Spleen (tissue), 11 donors: Measurements from ENCODE around the gene OLFML3. TPM values are rescaled to one million over a fixed set of nuclear protein-coding genes. Genes with fewer than 3 reads are reported as not detected.
A peak's percentile ranks its signal among the peaks of the same experiment; 100 is the strongest.

Experiments used
- DNase-seq: peaks from one replicate; pipeline ENCODE4 v3.0.0-alpha.2; 2020
- H3K27ac ChIP-seq, 8 donors: fragments of 200-600 bp; sonication (generic) in 7 of 8; 1 replicate in 4 of 8; 2 replicates in 4 of 8; pipeline versions ENCODE4 v1.5.0 to v1.8.0; 2016 to 2021; ENCODE audit warnings: inconsistent platforms in 4 of 8, mild to moderate bottlenecking in 4 of 8, moderate library complexity in 1 of 8
- H3K27me3 ChIP-seq, 7 donors: fragments of 200-600 bp; sonication (generic) in 6 of 7; replicated peaks in 1 of 7; 1 replicate in 4 of 7; 2 replicates in 3 of 7; pipeline versions ENCODE4 v1.5.0 to v1.8.0; 2016 to 2021; ENCODE audit warnings: inconsistent platforms in 3 of 7, mild to moderate bottlenecking in 1 of 7
- H3K36me3 ChIP-seq, 6 donors: fragments of 200-600 bp; sonication (generic) in 5 of 6; 1 replicate in 4 of 6; 2 replicates in 2 of 6; pipeline versions ENCODE4 v1.5.0 to v1.8.0; 2016 to 2021; ENCODE audit warnings: inconsistent platforms in 2 of 6
- H3K4me1 ChIP-seq, 6 donors: fragments of 200-600 bp; sonication (generic) in 5 of 6; 1 replicate in 3 of 6; 2 replicates in 3 of 6; pipeline versions ENCODE4 v1.5.0 to v1.8.0; 2016 to 2021; ENCODE audit warnings: inconsistent platforms in 3 of 6
- H3K4me3 ChIP-seq, 8 donors: fragments of 200-600 bp; sonication (generic) in 7 of 8; 1 replicate in 4 of 8; 2 replicates in 4 of 8; pipeline versions ENCODE4 v1.5.0 to v1.8.0; 2016 to 2021; ENCODE audit warnings: inconsistent platforms in 4 of 8, mild to moderate bottlenecking in 4 of 8, moderate library complexity in 2 of 8
- H3K9me3 ChIP-seq, 8 donors: fragments of 200-600 bp; sonication (generic) in 7 of 8; 1 replicate in 4 of 8; 2 replicates in 4 of 8; pipeline versions ENCODE4 v1.5.0 to v1.8.0; 2016 to 2021; ENCODE audit warnings: inconsistent platforms in 4 of 8
- CTCF ChIP-seq, 11 experiments: fragments of 200-600 bp in 7 of 11; fragments of 450-650 bp in 4 of 11; sonication (generic) in 4 of 11; IDR thresholded peaks in 8 of 11; conservative IDR thresholded peaks in 3 of 11; 1 replicate in 7 of 11; 2 replicates in 4 of 11; pipeline versions ENCODE4 v1.4.0 to v1.8.0; 2016 to 2021; ENCODE audit warnings: antibody characterized with exemption in 11 of 11, inconsistent platforms in 4 of 11, mild to moderate bottlenecking in 1 of 11
- POLR2A ChIP-seq, 3 donors: fragments of 450-650 bp; IDR thresholded peaks; one replicate each; pipeline ENCODE4 v1.5.1; 2017; ENCODE audit warnings: antibody characterized with exemption in 3 of 3, mild to moderate bottlenecking in 1 of 3
- POLR2AphosphoS5 ChIP-seq, 3 donors: sonication (generic); formaldehyde crosslinking; IDR thresholded peaks; one replicate each; pipeline ENCODE4 v1.5.1; 2017; ENCODE audit warnings: antibody characterized with exemption in 3 of 3
- WGBS, 5 donors: extraction: QIAGEN DNeasy Blood & Tissue Kit in 3 of 5; methylation state at CpG; one replicate each; pipeline versions ENCODE4 v1.1.5 to v1.1.7; 2013 to 2018; 5-methylcytosine and 5-hydroxymethylcytosine counted together
- intact Hi-C: fragments of 100-400 bp; cut with DNase I; formaldehyde crosslinking; loops from one replicate; pipeline ENCODE4 v1.15.0; 2023; ENCODE audit warnings: low total_unique reads
- polyA plus RNA-seq, 3 donors: library from polyadenylated mRNA; stranded (reverse); fragments of 200-250 nt; gene quantifications; one replicate each; pipeline ENCODE4 v1.2.1, GENCODE V29; 2013
- total RNA-seq, 7 donors: library from RNA; depleted of rRNA in 3 of 7; stranded (reverse); fragments of >200 nt in 3 of 7; fragmentation: NEBNext Ultra II Directional in 4 of 7; extraction: Animal tissue kit (Norgen Biotek cat#: 25700) in 4 of 7; gene quantifications; one replicate each; pipeline versions ENCODE4 v1.1.0 to v1.2.1, GENCODE V29; 2016 to 2021
- donor health status: healthy with polysubstance abuse.
- donor health status: DM: no; HTN: no; CAD: no; lungs with moderate emphysema.
- donor health status: DM: no; HTN: no; CAD: no.
- donor health status: Bipolar disorder and iron deficiency.
- donor health status: healthy.
- donor health status: DM: no; HTN: no; CAD: no.
- donor health status: DM: yes; HTN: yes; CAD: no.

OLFML3 gene
- total and polyA plus RNA-seq, 10 donors = 1.2 to 10.9 (median 5.1) TPM

GRCh38 chr1:113949007-113949406, 30.3 kb upstream of the OLFML3 start:
- peaks cover 0 to 29% (median 2%) of the 10 kb centered on the region in 6 donors for H3K36me3 ChIP-seq
- no peaks in the 10 kb centered on the region for H3K9me3 ChIP-seq
- WGBS, 5 donors = 91 to 100% (median 93%) methylated on average over 5 of the region's 5 CpGs
- no peak overlapping the region for H3K4me3 ChIP-seq
- H3K27ac ChIP-seq = peak overlapping the region in 3 of 8 donors; percentile 64 to 74 (median 67)
- no peaks in the 10 kb centered on the region for H3K27me3 ChIP-seq
- no peak for DNase-seq
- peaks cover 18 to 97% (median 36%) of the 10 kb centered on the region in 6 donors for H3K4me1 ChIP-seq
- intact Hi-C loops = no loop called here
- TF ChIP-seq POLR2AphosphoS5 (IDR thresholded peaks at IDR 0.05) (no peak), POLR2A (IDR thresholded peaks at IDR 0.05) (no peak), CTCF (IDR thresholded peaks at IDR 0.05 in 8 of 11, conservative IDR thresholded peaks at IDR 0.05 in 3 of 11) (peak in 2 of 11 experiments; percentile 24 to 34)

GRCh38 chr1:113950908-113951307, 28.4 kb upstream of the OLFML3 start:
- intact Hi-C loops = no loop called here
- TF ChIP-seq POLR2A (IDR thresholded peaks at IDR 0.05) (no peak), POLR2AphosphoS5 (IDR thresholded peaks at IDR 0.05) (no peak), CTCF (IDR thresholded peaks at IDR 0.05 in 8 of 11, conservative IDR thresholded peaks at IDR 0.05 in 3 of 11) (no peak)
- H3K27ac ChIP-seq = no peak overlapping the region
- H3K4me3 ChIP-seq = no peak overlapping the region
- no peaks in the 10 kb centered on the region for H3K27me3 ChIP-seq
- H3K36me3 ChIP-seq = peaks cover 0 to 40% (median 12%) of the 10 kb centered on the region in 6 donors
- H3K9me3 ChIP-seq = no peaks in the 10 kb centered on the region
- peaks cover 17 to 82% (median 34%) of the 10 kb centered on the region in 6 donors for H3K4me1 ChIP-seq
- DNase-seq = no peak
- 95 to 100% (median 98%) methylated on average over 1 of the region's 1 CpG for WGBS, 5 donors

GRCh38 chr1:113951719-113952118, 27.6 kb upstream of the OLFML3 start:
- 92 to 100% (median 96%) methylated on average over 2 of the region's 2 CpGs for WGBS, 5 donors

GRCh38 chr1:113957984-113958383, 21.3 kb upstream of the OLFML3 start:
- WGBS, 5 donors = 83 to 100% (median 90%) methylated on average over 1 of the region's 1 CpG

More at GRCh38 chr1:113951719-113952118, 27.6 kb upstream of the OLFML3 start:
- Histone ChIP-seq H3K27me3 (no peaks in the 10 kb centered on the region), H3K4me3 (no peak overlapping the region), H3K27ac (no peak overlapping the region), H3K4me1 (peaks cover 9 to 73% (median 26%) of the 10 kb centered on the region in 6 donors), H3K9me3 (no peaks in the 10 kb centered on the region), H3K36me3 (peaks cover 0 to 49% (median 19%) of the 10 kb centered on the region in 6 donors)
- no peak for DNase-seq
- no peak for TF ChIP-seq CTCF (IDR thresholded peaks at IDR 0.05 in 8 of 11, conservative IDR thresholded peaks at IDR 0.05 in 3 of 11)
- TF ChIP-seq POLR2A (IDR thresholded peaks at IDR 0.05) = no peak
- TF ChIP-seq POLR2AphosphoS5 (IDR thresholded peaks at IDR 0.05) = no peak
- intact Hi-C loops = no loop called here

More at GRCh38 chr1:113957984-113958383, 21.3 kb upstream of the OLFML3 start:
- H3K9me3 ChIP-seq = no peaks in the 10 kb centered on the region
- TF ChIP-seq POLR2AphosphoS5 (IDR thresholded peaks at IDR 0.05) = no peak
- TF ChIP-seq CTCF (IDR thresholded peaks at IDR 0.05 in 8 of 11, conservative IDR thresholded peaks at IDR 0.05 in 3 of 11) = no peak
- TF ChIP-seq POLR2A (IDR thresholded peaks at IDR 0.05) = no peak
- intact Hi-C loops = no loop called here
- H3K27ac ChIP-seq = no peak overlapping the region
- no peaks in the 10 kb centered on the region for H3K27me3 ChIP-seq
- no peak for DNase-seq
- H3K4me1 ChIP-seq = peaks cover 0 to 12% (median 0%) of the 10 kb centered on the region in 6 donors
- H3K4me3 ChIP-seq = no peak overlapping the region
- peaks cover 0 to 100% (median 63%) of the 10 kb centered on the region in 6 donors for H3K36me3 ChIP-seq
